Endothelial cell of umbilical vein (primary cell): ENCODE measurements around the gene CBX6. TPM values are rescaled to one million over a fixed set of nuclear protein-coding genes. Genes with fewer than 3 reads are reported as not detected.
A peak's percentile ranks its signal among the peaks of the same experiment; 100 is the strongest.

Source experiments
- BruUV-seq: library from RNA; stranded (reverse); fragments of 400-500 nt; replicated peaks from 2 replicates; lab custom pipeline; 2021; lab: Mats Ljungman, UMichigan
- CTCF ChIA-PET: fragments of 300-600, 350-600 bp; sonication (Branson Sonifier 250); formaldehyde crosslinking; loops from one replicate; lab custom pipeline; 2021; ENCODE audit warnings: antibody characterized with exemption, inconsistent platforms; lab: Charles Lee
- POLR2A ChIA-PET: fragments of 300-600, 350-600 bp; sonication (Branson Sonifier 250); formaldehyde crosslinking; loops from one replicate; lab custom pipeline; 2021; ENCODE audit warnings: antibody characterized with exemption, inconsistent platforms; lab: Charles Lee
- DNase-seq: peaks from one replicate; pipeline ENCODE4 v3.0.0-alpha.2; 2011; ENCODE audit warnings: low read depth, low spot score
- FAIRE-seq: peaks from 2 replicates; lab custom pipeline; 2011; peaks lifted over from hg19 to GRCh38; lab: Jason Lieb, UNC
- H2AFZ ChIP-seq: 2 replicates; pipeline ENCODE4 v1.6.0; 2012; ENCODE audit warnings: low read depth, low read length, control low read depth, inconsistent platforms
- H3K27ac ChIP-seq: 2 replicates; pipeline ENCODE4 v1.5.1; 2011; ENCODE audit warnings: low read depth, mild to moderate bottlenecking, control low read depth, low read length, moderate library complexity; ENCODE audit not compliant: insufficient read depth
- H3K27me3 ChIP-seq, 2 experiments: 2 replicates each; pipeline versions ENCODE4 v1.6.0 to v1.6.1; 2011; ENCODE audit warnings: low read length in 2 of 2, mixed read lengths in 1 of 2; ENCODE audit not compliant: control insufficient read depth in 2 of 2, insufficient read depth in 2 of 2
- H3K36me3 ChIP-seq, 2 experiments: 2 replicates in 1 of 2; 3 replicates in 1 of 2; pipeline ENCODE4 v1.5.1; 2011; ENCODE audit warnings: low read length in 2 of 2, mild to moderate bottlenecking in 1 of 2, moderate library complexity in 1 of 2; ENCODE audit not compliant: control insufficient read depth in 2 of 2, insufficient read depth in 2 of 2; ENCODE audit errors: extremely low read depth in 1 of 2
- H3K4me1 ChIP-seq: 3 replicates; pipeline ENCODE4 v1.5.1; 2011; ENCODE audit warnings: mild to moderate bottlenecking, low read length; ENCODE audit not compliant: control insufficient read depth, insufficient read depth; ENCODE audit errors: extremely low read depth
- H3K4me2 ChIP-seq: 2 replicates; pipeline ENCODE4 v1.6.1; 2011; ENCODE audit warnings: low read length, control low read depth, mixed read lengths; ENCODE audit not compliant: insufficient read depth
- H3K4me3 ChIP-seq, 3 experiments: fragments of 200-600 bp in 1 of 3; sonication (generic), shearing (Covaris generic) in 1 of 3; replicated peaks in 1 of 3; 2 replicates each; pipeline ENCODE4 v1.5.1; 2011 to 2016; ENCODE audit warnings: control low read depth in 3 of 3, low read length in 3 of 3, mild to moderate bottlenecking in 2 of 3, inconsistent platforms in 1 of 3, low read depth in 1 of 3, moderate library complexity in 1 of 3; ENCODE audit not compliant: insufficient read depth in 1 of 3
- H3K79me2 ChIP-seq: 2 replicates; pipeline ENCODE4 v1.6.0; 2012; ENCODE audit warnings: low read length, inconsistent platforms; ENCODE audit not compliant: control insufficient read depth, insufficient read depth
- H3K9ac ChIP-seq: replicated peaks from 2 replicates; pipeline ENCODE3; 2011; ENCODE audit warnings: low read length, control low read depth; ENCODE audit not compliant: insufficient read depth; ENCODE audit errors: extremely low read depth
- H3K9me1 ChIP-seq: replicated peaks from 3 replicates; pipeline ENCODE4 v1.6.0; 2011; ENCODE audit warnings: mild to moderate bottlenecking, low read length; ENCODE audit not compliant: control insufficient read depth, insufficient read depth; ENCODE audit errors: extremely low read depth
- H3K9me3 ChIP-seq: replicated peaks from 2 replicates; pipeline ENCODE4 v1.5.1; 2012; ENCODE audit warnings: low read length, inconsistent platforms; ENCODE audit not compliant: control insufficient read depth, insufficient read depth
- H4K20me1 ChIP-seq: replicated peaks from 2 replicates; pipeline ENCODE3; 2011; ENCODE audit warnings: mild to moderate bottlenecking, low read length; ENCODE audit not compliant: control insufficient read depth, insufficient read depth; ENCODE audit errors: extremely low read depth
- EZH2 ChIP-seq: IDR thresholded peaks from 2 replicates; pipeline ENCODE4 v1.6.1; 2012; ENCODE audit warnings: borderline replicate concordance, low read depth, mild to moderate bottlenecking, moderate library complexity, low read length, inconsistent platforms; ENCODE audit not compliant: severe bottlenecking
- GATA2 ChIP-seq: IDR thresholded peaks from 2 replicates; pipeline ENCODE4 v1.7.0; 2011; ENCODE audit warnings: low read depth, mild to moderate bottlenecking, moderate library complexity, mixed read lengths, low read length; ENCODE audit not compliant: insufficient read length, insufficient read depth
- JUN ChIP-seq: IDR thresholded peaks from 2 replicates; pipeline ENCODE4 v1.6.1; 2011; ENCODE audit warnings: borderline replicate concordance, low read depth; ENCODE audit not compliant: insufficient read length, insufficient read depth
- MAX ChIP-seq: IDR thresholded peaks from 2 replicates; pipeline ENCODE4 v1.6.1; 2011; ENCODE audit not compliant: insufficient read depth, insufficient read length
- MYC ChIP-seq: IDR thresholded peaks from one replicate; pipeline ENCODE4 v1.6.1; 2011; ENCODE audit warnings: mild to moderate bottlenecking, low read depth, low read length
- POLR2A ChIP-seq: IDR thresholded peaks from 2 replicates; pipeline ENCODE4 v1.6.1; 2012; ENCODE audit warnings: low read depth, mild to moderate bottlenecking, control low read depth, low read length
- POLR2AphosphoS5 ChIP-seq: IDR thresholded peaks from 2 replicates; pipeline ENCODE4 v1.6.1; 2012; ENCODE audit warnings: low read depth, mild to moderate bottlenecking, control low read depth, low read length, moderate library complexity; ENCODE audit not compliant: insufficient read depth
- dilution Hi-C: fragments of 300-500 bp; cut with MboI; formaldehyde crosslinking; loops from one replicate; pipeline ENCODE4 v1.15.0; 2019; ENCODE audit warnings: low sequenced_read_pairs; ENCODE audit not compliant: extremely low pct_ligation_motif_present
- intact Hi-C: fragments of 100-400 bp; cut with micrococcal nuclease; formaldehyde crosslinking; loops from one replicate; pipeline ENCODE4 v1.10.0; 2022
- polyA plus RNA-seq, 4 experiments: library from polyadenylated mRNA; depleted of rRNA in 3 of 4; stranded (reverse) in 3 of 4; unstranded in 1 of 4; fragments of >200 nt; gene quantifications; 2 replicates each; pipeline versions ENCODE4 v1.2.1 to v1.2.3, GENCODE V29; 2011 to 2012; ENCODE audit warnings: missing spikeins in 1 of 4
- total RNA-seq: library from RNA; stranded (reverse); gene quantifications from 2 replicates; pipeline ENCODE4 v1.2.3, GENCODE V29; 2021

The CBX6 gene
- total and polyA plus RNA-seq, 2 donors (not counting 3 experiments of a cell fraction or from before 2014, with no cell fraction given), result 14.9 to 62.6 TPM

GRCh38 chr22:38911434-38911833, 39.4 kb upstream of the CBX6 start:
- CTCF ChIA-PET, result interaction anchor here (1.3 to 2.2 kb wide), 4 partner anchors 13 to 143 kb away, joined by 5 to 8 read pairs (median 7); no protein-coding TSS in a partner anchor
- Histone ChIP-seq H3K27ac (no peak overlapping the region), H3K79me2 (no peaks in the 10 kb centered on the region), H3K9me1 (no peaks in the 10 kb centered on the region), H3K9ac (no peak overlapping the region), H4K20me1 (no peaks in the 10 kb centered on the region), H3K4me1 (peaks cover 4% of the 10 kb centered on the region), H3K4me3 (no peak overlapping the region), H3K27me3 (peaks cover 10 to 21% of the 10 kb centered on the region in 2 experiments), H3K4me2 (no peak overlapping the region), H3K9me3 (no peaks in the 10 kb centered on the region), H2AFZ (no peak overlapping the region), H3K36me3 (no peaks in the 10 kb centered on the region)
- peak; percentile 5 for DNase-seq
- TF ChIP-seq POLR2AphosphoS5, result no peak
- no peak for TF ChIP-seq MAX
- TF ChIP-seq GATA2, result no peak
- no peak for TF ChIP-seq POLR2A
- TF ChIP-seq MYC, result no peak
- no peak for TF ChIP-seq JUN
- dilution Hi-C loops, result no loop called here
- POLR2A ChIA-PET, result no interaction called here
- FAIRE-seq, result no peak
- no TSS peak for BruUV-seq
- intact Hi-C loops, result no loop called here

GRCh38 chr22:38907767-38908166, 35.8 kb upstream of the CBX6 start:
- Histone ChIP-seq H3K9ac (no peak overlapping the region), H3K27ac (no peak overlapping the region), H3K79me2 (no peaks in the 10 kb centered on the region), H3K27me3 (peaks cover 8 to 19% of the 10 kb centered on the region in 2 experiments), H3K4me2 (no peak overlapping the region), H3K36me3 (no peaks in the 10 kb centered on the region), H3K4me1 (peaks cover 4% of the 10 kb centered on the region), H3K9me1 (no peaks in the 10 kb centered on the region), H2AFZ (no peak overlapping the region), H3K4me3 (no peak overlapping the region), H3K9me3 (no peaks in the 10 kb centered on the region), H4K20me1 (no peaks in the 10 kb centered on the region)
- POLR2A ChIA-PET, result no interaction called here
- intact Hi-C loops, result no loop called here
- dilution Hi-C loops, result no loop called here
- BruUV-seq, result no TSS peak
- CTCF ChIA-PET, result interaction anchor here (1.2 kb wide), 1 partner anchor 20 kb away, joined by 3 read pairs; no protein-coding TSS in a partner anchor
- DNase-seq, result no peak
- FAIRE-seq, result no peak
- TF ChIP-seq EZH2, result no peak
- TF ChIP-seq POLR2AphosphoS5, result no peak
- no peak for TF ChIP-seq MYC
